Keratinocyte (primary cell): ENCODE results near the gene TRPM6. TPM values are rescaled to one million over a fixed set of nuclear protein-coding genes. Genes with fewer than 3 reads are reported as not detected.
A peak's percentile ranks its signal among the peaks of the same experiment; 100 is the strongest.
"Not testable (repeated sequence)": the region's sequence is repeated elsewhere in the genome, so short reads cannot be mapped to it uniquely, and the experiment has no call there.

Source experiments
- DNase-seq: peaks from one replicate; pipeline ENCODE4 v3.0.0-alpha.2; 2011; ENCODE audit warnings: low read depth, missing footprints, low spot score
- FAIRE-seq: peaks from 2 replicates; lab custom pipeline; 2011; peaks lifted over from hg19 to GRCh38; lab: Jason Lieb, UNC
- H2AFZ ChIP-seq: 2 replicates; pipeline ENCODE4 v1.6.0; 2012; ENCODE audit warnings: low read length, control low read depth, inconsistent platforms; ENCODE audit not compliant: control insufficient read depth
- H3K27ac ChIP-seq: 2 replicates; pipeline ENCODE4 v1.5.1; 2011; ENCODE audit warnings: low read length; ENCODE audit not compliant: control insufficient read depth, insufficient read depth
- H3K27me3 ChIP-seq: 3 replicates; pipeline ENCODE4 v1.6.0; 2011; ENCODE audit warnings: low read length; ENCODE audit not compliant: control insufficient read depth, insufficient read depth; ENCODE audit errors: extremely low read depth
- H3K36me3 ChIP-seq, 2 experiments: 2 replicates in 1 of 2; 3 replicates in 1 of 2; pipeline ENCODE4 v1.5.1; 2011; ENCODE audit warnings: low read length in 2 of 2, mild to moderate bottlenecking in 1 of 2; ENCODE audit not compliant: control insufficient read depth in 2 of 2, insufficient read depth in 2 of 2; ENCODE audit errors: extremely low read depth in 1 of 2
- H3K4me1 ChIP-seq: 3 replicates; pipeline ENCODE4 v1.5.1; 2011; ENCODE audit warnings: low read length; ENCODE audit not compliant: control insufficient read depth, insufficient read depth; ENCODE audit errors: extremely low read depth
- H3K4me2 ChIP-seq: 3 replicates; pipeline ENCODE4 v1.6.0; 2011; ENCODE audit warnings: low read depth, low read length; ENCODE audit not compliant: control insufficient read depth, insufficient read depth; ENCODE audit errors: extremely low read depth
- H3K4me3 ChIP-seq, 3 experiments: fragments of 200-600 bp in 1 of 3; sonication (generic) in 1 of 3; 2 replicates in 2 of 3; 3 replicates in 1 of 3; pipeline ENCODE4 v1.5.1; 2011 to 2016; ENCODE audit warnings: low read length in 3 of 3, mild to moderate bottlenecking in 3 of 3, control low read depth in 2 of 3, inconsistent platforms in 1 of 3, low read depth in 1 of 3, mixed read lengths in 1 of 3, mixed run types in 1 of 3, moderate library complexity in 1 of 3; ENCODE audit not compliant: control insufficient read depth in 2 of 3, insufficient read depth in 2 of 3; ENCODE audit errors: extremely low read depth in 1 of 3
- H3K79me2 ChIP-seq: 2 replicates; pipeline ENCODE4 v1.6.0; 2012; ENCODE audit warnings: low read length; ENCODE audit not compliant: control insufficient read depth, insufficient read depth
- H3K9ac ChIP-seq: 3 replicates; pipeline ENCODE4 v1.6.0; 2011; ENCODE audit warnings: low read length; ENCODE audit not compliant: control insufficient read depth, insufficient read depth; ENCODE audit errors: extremely low read depth
- H3K9me1 ChIP-seq: 3 replicates; pipeline ENCODE4 v1.6.0; 2011; ENCODE audit warnings: low read length; ENCODE audit not compliant: control insufficient read depth, insufficient read depth; ENCODE audit errors: extremely low read depth
- H3K9me3 ChIP-seq: 2 replicates; pipeline ENCODE4 v1.5.1; 2012; ENCODE audit warnings: low read depth, low read length; ENCODE audit not compliant: control insufficient read depth
- H4K20me1 ChIP-seq: 3 replicates; pipeline ENCODE4 v1.6.0; 2011; ENCODE audit warnings: low read length; ENCODE audit not compliant: control insufficient read depth, insufficient read depth; ENCODE audit errors: extremely low read depth
- CTCF ChIP-seq, 3 experiments: IDR thresholded peaks in 1 of 3; conservative IDR thresholded peaks in 1 of 3; optimal IDR thresholded peaks in 1 of 3; 2 replicates in 2 of 3; 3 replicates in 1 of 3; pipeline versions ENCODE3 to v1.5.1; 2011; ENCODE audit warnings: low read length in 3 of 3, mild to moderate bottlenecking in 3 of 3, moderate library complexity in 2 of 3, control low read depth in 1 of 3, inconsistent platforms in 1 of 3; ENCODE audit not compliant: insufficient read depth in 2 of 3; ENCODE audit errors: extremely low read depth in 1 of 3
- EZH2 ChIP-seq: IDR thresholded peaks from one replicate; pipeline ENCODE4 v1.6.1; 2012; ENCODE audit warnings: inconsistent platforms, mild to moderate bottlenecking, low read length, moderate library complexity
- dilution Hi-C: fragments of 300-500 bp; cut with MboI; formaldehyde crosslinking; loops from one replicate; pipeline ENCODE4 v1.7.0; 2020; ENCODE audit warnings: low sequenced_read_pairs; ENCODE audit not compliant: extremely low pct_ligation_motif_present
- polyA plus RNA-seq, 5 experiments: library from polyadenylated mRNA; depleted of rRNA in 3 of 5; stranded (reverse) in 3 of 5; stranded (forward) in 1 of 5; unstranded in 1 of 5; fragments of >200 nt; gene quantifications; 1 replicate in 1 of 5; 2 replicates in 3 of 5; 3 replicates in 1 of 5; pipeline versions ENCODE4 v1.2.1 to v1.2.3, GENCODE V29; 2011 to 2012; ENCODE audit warnings: missing spikeins in 2 of 5, low read depth in 1 of 5, low replicate concordance in 1 of 5

TRPM6 gene
- polyA plus RNA-seq, 1 donor (not counting 4 experiments of a cell fraction or from before 2014, with no cell fraction given), result 0.18 TPM

DNA sequence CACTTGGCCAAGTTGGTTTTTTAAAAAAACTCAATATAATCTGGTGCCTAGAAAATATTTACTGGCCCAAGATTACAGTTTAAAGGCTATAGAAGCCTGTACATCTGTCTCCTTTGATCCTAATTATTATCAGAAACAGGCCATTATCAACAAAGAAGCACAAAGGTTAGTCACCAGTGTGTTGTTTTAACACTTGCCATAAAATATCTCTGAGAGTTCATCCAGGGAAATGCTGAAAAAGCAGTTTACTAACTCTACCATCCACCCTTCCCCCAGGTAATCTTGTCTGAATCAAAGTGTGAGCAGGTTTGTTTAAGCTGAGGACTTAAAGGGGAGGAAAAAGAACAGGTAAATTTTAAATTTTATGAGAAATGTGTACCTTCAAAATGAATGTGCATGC, 13.3 kb upstream of the TRPM6 start:
- no peaks in the 10 kb centered on the region for H3K4me1 ChIP-seq
- H4K20me1 ChIP-seq, result no peaks in the 10 kb centered on the region
- no peak overlapping the region for H3K4me3 ChIP-seq
- H3K9me1 ChIP-seq, result no peaks in the 10 kb centered on the region
- H3K27me3 ChIP-seq, result no peaks in the 10 kb centered on the region
- H2AFZ ChIP-seq, result no peak overlapping the region
- H3K9ac ChIP-seq, result no peak overlapping the region
- H3K36me3 ChIP-seq, result no peaks in the 10 kb centered on the region
- H3K79me2 ChIP-seq, result no peaks in the 10 kb centered on the region
- no peak for FAIRE-seq
- no peak for DNase-seq
- no peaks in the 10 kb centered on the region for H3K9me3 ChIP-seq
- TF ChIP-seq EZH2 (no peak), CTCF (optimal IDR thresholded peaks at IDR 0.05 in 1 of 3, IDR thresholded peaks at IDR 0.05 in 1 of 3, conservative IDR thresholded peaks at IDR 0.05 in 1 of 3; ENCODE audit: extremely low read depth in 1 of 3, insufficient read depth in 2 of 3, low read length in 3 of 3) (no peak)
- H3K27ac ChIP-seq, result no peak overlapping the region
- dilution Hi-C loops, result no loop called here
- H3K4me2 ChIP-seq, result no peak overlapping the region

DNA sequence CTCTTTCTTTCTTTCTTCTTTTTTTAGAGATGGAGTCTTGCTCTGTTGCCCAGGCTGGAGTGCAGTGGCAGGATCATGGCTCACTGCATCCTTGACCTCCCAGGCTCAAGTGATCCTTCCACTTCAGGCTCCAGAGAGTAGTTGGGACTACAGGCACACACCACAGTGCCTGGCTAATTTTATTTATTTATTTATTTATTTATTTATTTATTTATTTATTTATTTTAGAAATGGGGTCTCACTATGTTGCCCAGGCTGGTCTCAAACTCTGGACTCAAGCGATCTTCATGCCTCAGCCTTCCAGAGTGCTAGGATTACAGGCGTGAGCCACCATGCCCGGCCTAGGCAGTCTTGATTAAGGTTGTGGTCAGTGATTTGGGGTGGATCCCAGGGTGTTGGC, 728 bp upstream of the TRPM6 start:
- dilution Hi-C loops, H3K4me2 ChIP-seq, H3K4me1 ChIP-seq, H3K9me1 ChIP-seq, H3K9me3 ChIP-seq, H2AFZ ChIP-seq, H4K20me1 ChIP-seq, DNase-seq, H3K36me3 ChIP-seq, H3K27me3 ChIP-seq, FAIRE-seq, H3K27ac ChIP-seq, H3K4me3 ChIP-seq, H3K79me2 ChIP-seq, H3K9ac ChIP-seq: not testable (repeated sequence)

DNA sequence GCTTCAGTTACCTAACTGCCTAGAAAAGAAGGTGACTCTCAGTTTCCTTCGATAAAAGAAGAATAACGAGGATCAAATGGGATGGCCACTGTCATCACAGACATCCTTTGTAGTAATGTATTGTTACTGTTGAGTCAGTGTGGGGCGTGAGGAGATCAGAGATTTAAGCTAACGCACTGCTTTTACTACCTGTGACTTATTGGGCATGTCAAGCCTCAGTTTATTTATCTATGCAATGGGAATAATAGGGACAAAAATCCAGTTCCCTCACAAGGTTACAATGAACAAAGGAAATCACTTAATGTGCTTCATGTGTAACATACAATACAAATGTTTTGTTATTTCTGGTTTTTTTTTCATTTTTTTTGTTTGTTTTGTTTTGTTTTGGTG, 255 bp upstream of the TRPM6 start:
- no peak for DNase-seq
- peak overlapping the region; percentile 75 for H3K4me2 ChIP-seq
- dilution Hi-C loops, result no loop called here
- peaks cover 6% of the 10 kb centered on the region for H3K4me1 ChIP-seq
- no peaks in the 10 kb centered on the region for H3K27me3 ChIP-seq
- H3K9me1 ChIP-seq, result no peaks in the 10 kb centered on the region
- no peaks in the 10 kb centered on the region for H4K20me1 ChIP-seq
- no peak for TF ChIP-seq CTCF (optimal IDR thresholded peaks at IDR 0.05 in 1 of 3, IDR thresholded peaks at IDR 0.05 in 1 of 3, conservative IDR thresholded peaks at IDR 0.05 in 1 of 3; ENCODE audit: extremely low read depth in 1 of 3, insufficient read depth in 2 of 3, low read length in 3 of 3)
- no peak for TF ChIP-seq EZH2
- H2AFZ ChIP-seq, result no peak overlapping the region
- H3K27ac ChIP-seq, result no peak overlapping the region
- H3K4me3 ChIP-seq, result peak overlapping the region in 2 of 3 experiments; percentile 64 to 68
- FAIRE-seq, result no peak
- no peaks in the 10 kb centered on the region for H3K36me3 ChIP-seq
- no peaks in the 10 kb centered on the region for H3K9me3 ChIP-seq
- no peak overlapping the region for H3K9ac ChIP-seq
- H3K79me2 ChIP-seq, result no peaks in the 10 kb centered on the region
